GM21423 (cell line): ENCODE data around the gene DDO.

Source experiments
- ATAC-seq: cut with Tn5 transposase; IDR thresholded peaks from one replicate; pipeline ENCODE4 v1.9.1; 2021; ENCODE audit warnings: mild to moderate bottlenecking, moderate library complexity; ENCODE audit not compliant: unreplicated experiment

Gene DDO

DNA sequence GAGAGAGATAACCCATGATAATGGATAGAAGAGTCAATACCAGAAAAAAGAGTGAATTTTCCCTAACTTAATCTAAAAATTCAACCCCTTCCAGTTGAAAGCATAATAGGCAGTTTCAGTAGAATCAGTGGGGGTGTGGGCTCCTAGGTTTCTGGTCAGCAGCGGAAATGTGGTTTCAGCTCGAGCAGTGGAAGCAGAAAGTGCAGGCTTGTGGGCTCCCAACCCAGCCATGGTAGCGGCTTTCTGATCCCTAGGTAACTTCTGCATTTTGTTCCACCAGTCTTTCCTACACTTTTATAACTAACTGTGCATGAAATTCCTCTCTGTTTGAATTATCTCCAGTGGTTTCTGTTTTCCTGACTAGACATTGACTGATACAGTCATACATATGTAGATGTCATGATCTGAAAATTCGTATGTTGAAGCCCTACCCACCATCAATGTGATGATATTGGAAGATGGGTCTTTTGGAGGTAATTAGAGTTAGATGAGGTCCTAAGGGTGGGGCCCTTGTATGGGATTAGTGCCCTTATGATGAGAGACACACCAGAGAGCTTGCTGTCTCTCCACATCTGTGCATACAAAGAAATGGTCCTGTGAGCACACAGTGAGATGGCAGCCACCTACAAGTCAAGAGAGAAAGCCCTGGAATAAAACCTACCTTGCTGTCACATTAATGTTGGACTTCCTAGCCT, 6.5 kb upstream of the DDO start:
- ATAC-seq, result no peak

DNA sequence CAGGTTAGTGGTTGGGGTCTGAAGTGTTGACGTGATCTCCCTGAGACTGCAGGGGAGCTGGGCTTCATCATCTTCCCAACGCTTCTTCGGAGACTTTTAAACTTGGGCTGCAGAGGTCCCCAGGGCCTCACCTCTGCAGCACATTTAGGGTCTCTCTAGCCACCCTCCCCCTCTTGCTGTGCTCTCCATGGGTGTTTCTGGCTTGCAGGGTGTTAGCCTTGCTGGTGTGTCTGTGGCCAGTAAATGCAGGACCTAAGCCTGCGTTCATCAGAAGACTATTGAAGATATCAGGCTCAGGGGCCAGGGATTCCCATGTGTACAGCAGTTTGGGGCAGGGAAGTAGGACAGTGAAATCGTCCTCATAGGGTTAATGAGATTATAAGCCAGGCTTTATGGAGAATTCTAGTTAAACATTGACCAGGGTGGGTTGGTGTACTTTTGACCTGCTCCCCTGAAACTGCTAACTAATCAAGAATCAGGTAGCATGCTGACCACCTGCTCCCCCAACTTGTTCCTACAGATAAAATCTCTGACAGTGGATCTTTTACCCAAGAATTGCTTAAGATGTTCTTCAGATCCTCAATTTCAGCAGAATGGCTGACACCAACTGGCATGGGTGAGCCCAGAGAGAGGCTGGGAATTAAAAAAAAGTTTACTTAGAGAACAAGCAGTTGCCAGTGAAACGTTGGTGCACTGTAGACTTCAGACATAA, 3.8 kb upstream of the DDO start:
- no peak for ATAC-seq

DNA sequence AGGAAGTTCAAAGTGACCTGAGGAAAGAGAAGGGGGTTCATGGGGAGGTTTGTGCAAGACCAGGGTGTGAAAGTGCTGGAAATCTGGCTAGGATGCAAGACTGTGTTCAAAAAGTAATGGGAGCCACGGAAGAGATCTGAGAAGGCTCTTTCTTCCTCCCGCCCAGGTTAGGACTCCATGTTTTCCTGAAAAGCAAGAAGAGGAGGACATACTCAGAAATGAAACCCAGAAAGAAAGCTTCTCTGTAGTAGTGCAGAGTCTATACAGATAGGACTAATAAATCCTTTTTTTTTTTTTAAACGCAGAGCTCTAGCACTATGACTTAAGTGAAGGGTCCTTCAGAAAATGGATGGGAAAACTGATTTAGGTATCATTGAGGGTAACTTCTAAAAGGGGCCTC, 3.2 kb upstream of the DDO start:
- no peak for ATAC-seq

DNA sequence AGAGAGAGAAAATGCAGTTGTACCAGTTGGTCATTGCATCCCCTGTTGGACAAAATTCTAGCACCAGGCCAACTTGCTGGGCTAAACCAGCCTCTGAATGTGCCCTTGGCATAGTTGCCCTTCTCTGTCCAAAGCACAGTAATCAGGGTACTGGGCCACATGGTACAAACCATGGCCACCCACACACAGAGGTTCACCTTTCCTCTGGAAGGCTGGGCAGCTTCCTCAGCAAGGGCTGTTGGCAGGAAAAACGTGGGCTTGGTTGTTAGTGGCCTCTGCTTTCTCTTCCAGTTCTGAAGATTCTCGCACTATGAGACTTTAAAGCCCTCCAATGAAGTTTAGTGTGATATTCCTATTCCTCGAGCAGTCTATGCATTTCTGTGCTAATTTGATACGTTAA, 706 bp downstream of the DDO start:
- no peak for ATAC-seq

DNA sequence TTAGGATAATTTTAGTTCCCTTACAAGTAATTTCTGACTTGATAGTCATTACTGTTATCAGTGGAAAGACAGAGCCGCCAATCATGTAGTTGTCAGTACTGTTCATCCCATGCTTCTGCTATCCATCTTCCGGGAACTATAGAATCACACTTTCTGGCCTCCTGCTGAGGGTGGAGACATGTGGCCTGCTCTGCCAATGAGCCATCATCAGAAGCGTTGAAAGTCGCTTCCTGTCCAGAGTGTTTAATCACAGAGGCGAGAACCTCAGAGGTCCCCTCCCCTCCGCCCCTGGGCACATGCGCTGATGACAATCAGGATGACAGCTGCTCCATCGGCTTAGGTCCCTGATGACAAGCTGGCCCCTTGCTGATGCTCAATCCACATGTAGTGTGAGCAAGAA, 3.0 kb downstream of the DDO start:
- ATAC-seq, result no peak

DNA sequence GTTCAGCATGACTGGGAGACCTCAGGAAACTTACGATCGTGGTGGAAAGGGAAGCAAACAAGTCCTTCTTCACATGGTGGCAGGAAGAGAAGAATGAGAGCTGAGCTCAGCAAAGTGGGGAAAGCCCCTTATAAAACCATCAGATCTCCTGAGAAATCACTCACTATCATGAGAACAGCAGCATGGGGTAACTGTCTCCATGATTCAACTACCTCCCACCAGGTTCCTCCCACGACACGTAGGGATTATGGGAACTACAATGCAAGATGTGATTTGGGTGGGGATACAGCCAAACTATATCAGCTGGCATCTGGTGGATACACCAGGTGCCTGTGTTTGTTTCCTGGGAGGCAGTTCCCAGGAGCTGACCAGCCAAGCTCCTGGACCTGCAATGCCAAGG, 4.9 kb downstream of the DDO start:
- ATAC-seq, result no peak

DNA sequence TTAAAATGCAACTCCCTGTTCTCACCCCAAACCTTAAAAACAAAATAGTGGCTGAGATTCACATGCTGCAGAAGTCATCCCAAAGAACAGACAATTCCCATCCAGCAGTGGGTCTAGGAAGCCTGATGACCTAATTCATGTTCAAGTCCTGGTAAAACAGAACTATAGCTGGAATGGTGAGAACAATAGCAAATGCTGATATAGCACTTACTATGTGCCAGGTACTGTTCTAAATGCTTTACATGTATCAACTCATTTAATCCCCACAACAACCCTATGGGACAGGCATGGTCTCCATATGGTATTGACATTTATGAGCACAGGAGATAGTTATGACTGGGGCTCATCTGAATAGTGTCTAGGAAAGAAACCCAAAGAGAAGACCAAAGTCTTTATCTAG, 5.6 kb downstream of the DDO start:
- ATAC-seq, result no peak

DNA sequence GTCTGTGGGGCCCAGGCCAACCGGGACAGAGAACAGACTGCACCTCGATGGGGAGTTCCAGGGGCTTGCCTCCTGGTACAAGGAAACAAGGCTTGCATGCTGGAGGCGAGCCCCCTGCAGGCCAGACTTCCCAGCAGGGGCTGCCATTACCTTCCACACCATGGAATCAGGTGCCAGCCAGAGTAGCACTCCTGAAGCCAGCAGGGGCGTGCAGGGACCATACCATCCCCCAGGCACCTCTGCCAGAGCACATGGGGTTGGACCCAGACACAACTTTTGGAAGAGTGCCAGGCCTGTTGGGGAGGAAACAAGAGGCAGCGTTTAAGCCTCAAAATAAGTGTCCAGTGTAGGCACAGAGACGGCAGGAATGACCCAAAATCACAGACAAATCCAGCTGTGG, 6.5 kb downstream of the DDO start:
- no peak for ATAC-seq

DNA sequence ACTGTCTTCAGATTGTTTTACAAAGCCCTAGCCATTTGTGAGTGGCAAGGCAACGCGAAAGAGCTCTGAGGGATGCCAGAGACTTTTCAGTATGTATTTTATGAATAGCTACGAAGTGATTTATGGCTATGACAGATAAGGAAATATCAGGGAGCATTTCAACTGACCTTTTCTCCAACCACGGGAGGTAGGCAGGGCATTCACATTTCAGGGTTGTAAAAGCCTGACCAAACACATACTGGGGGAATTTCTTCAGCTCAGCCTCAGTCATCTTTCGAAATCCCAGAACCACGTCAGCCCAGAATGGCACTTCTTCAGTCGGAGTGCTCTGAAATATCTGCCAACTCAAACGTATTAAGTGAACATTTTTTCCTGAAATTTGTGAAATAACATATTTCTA, 10.8 kb downstream of the DDO start:
- no peak for ATAC-seq

DNA sequence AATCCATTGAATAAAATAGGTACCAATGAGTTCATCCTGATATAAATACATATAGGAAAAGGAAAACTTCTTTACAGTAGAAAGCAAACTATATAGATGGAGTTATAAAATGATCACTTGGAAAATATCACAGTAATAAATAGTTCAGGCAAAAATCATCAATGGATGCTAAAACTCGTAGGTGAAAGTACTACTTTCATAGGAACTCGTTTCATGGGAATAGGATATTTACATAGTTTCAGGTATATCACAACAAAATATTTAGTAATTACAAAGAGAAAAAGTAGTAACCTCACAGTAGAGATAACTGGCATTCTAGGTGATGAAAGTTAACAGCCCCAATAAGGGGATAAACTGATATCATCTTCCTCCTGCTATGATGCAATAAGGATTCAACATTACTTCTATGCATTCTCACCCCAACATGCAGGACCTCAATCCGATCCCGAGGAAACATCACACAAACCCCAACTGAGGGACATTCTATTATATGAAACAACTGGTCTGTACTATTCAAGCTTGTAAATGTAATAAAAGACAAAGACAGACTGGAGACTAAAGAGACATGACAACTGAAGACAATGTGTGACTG, 13.7 kb downstream of the DDO start:
- ATAC-seq, result no peak

DNA sequence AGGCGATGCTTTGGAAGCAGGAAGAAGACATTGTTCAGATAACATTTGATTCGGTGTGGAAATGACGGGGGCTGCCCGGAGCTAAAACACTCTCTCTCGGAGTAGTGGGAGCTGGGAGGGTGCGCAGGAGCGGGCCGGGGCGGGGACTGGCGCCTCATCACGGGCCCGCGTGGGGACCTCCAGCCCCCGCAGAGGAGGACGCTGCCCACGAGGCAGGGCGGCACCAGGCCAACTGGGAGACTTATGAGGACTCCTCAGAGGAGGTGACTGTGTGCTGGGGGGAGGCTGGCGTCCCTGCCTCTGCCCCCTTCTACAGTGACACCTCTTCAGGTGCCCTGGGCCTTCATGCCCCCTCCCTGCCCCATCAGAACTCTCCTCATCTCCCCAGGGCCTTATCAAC, 15.2 kb downstream of the DDO start:
- no peak for ATAC-seq

DNA sequence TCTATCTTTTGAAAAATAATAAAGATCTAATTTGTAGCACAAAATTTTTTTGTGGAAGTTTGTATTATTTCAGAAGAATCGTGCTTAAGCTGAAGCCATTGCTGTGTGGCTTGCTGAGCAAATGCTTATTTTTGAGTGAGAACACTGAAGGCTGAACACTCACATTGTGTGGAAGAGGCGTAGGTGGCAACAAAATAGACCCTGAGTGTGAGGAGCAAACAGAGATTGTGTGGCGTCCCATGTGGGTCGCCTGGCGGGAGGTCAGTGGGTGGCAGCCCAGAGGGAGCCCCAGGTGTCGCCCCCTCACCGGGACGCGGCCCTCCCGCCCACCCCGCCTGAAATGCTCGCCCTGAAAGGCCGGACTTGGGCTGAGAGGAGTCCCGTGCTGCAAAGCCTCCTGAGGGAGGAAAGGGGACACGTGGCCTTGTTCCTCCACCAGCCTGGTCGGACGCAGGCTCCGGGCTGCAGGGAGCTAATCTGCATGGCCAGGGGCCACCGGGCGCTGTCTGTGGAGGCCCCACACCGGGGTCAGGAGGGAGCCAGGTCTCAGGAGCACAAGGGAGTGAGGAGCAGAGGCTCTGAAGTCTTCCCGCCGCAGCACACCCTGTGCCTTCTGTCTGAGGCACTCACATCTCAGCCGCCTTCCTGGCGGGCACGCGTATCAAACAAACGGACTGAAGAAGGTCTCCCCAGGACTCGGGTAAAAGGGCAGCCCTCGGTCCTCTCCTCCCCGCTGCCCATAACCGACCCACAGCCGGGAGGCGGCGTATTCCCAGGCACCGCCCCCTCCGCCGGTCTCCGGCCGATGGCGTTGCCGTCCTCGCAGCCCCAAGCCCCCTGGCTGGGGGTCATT, 15.9 kb downstream of the DDO start:
- ATAC-seq, result no peak

DNA sequence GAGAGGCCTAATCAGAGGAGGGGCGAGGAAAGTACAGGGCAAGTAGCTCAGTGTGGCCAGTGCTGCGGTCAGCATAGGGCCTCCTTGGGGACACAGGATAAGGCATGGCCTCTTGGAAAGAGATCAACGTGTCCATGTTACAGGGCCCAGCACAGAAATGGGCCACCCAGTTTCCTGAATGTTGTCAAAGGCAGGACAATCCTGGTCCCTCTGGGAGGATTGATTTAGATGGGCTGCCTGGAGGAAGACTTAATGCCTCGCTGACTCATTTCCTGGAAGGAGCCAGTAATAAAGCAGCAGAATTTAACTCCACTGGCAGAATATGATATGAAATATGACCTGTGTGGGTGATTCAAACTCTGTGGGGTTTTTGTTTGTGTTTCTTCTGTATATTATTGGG, 16.6 kb downstream of the DDO start:
- ATAC-seq, result no peak

DNA sequence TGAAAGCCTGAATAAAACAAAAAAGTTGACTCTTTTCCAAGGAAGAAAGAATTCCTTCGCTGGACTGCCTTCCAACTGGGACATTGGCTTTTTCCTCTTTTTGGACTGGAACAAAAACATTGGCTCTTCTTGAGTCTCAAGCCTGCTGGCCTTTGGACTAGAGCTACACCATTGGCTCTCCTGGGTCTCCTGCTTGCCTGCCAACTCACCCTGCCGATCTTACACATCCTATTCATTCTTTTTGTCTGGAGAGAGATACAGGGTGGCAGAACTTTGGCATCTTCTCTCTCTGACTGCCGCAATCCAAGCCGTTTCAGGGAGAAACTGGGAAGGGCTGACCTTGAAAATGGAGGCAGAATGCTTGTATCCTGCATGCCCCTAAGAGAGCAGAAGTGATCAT, 20.2 kb downstream of the DDO start:
- no peak for ATAC-seq

DNA sequence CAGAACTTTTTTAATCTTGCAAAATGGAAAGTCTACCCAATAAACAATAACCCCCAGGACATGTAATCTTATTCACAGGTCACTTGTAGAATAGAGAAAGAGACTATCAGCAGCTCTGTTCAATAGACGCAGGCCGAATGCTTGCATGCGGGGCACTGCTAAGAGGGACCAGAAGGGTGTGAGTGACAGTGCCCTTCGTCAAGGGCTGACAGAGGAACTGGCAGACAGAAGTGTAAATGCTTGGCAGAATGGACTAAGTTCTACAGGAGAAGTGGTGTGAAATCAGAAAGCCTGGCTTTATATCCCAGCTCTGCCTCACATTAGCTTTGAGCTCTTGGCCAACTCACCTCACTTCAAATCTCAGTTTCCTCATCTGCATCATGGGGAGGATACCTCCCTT, 21.0 kb downstream of the DDO start:
- no peak for ATAC-seq

DNA sequence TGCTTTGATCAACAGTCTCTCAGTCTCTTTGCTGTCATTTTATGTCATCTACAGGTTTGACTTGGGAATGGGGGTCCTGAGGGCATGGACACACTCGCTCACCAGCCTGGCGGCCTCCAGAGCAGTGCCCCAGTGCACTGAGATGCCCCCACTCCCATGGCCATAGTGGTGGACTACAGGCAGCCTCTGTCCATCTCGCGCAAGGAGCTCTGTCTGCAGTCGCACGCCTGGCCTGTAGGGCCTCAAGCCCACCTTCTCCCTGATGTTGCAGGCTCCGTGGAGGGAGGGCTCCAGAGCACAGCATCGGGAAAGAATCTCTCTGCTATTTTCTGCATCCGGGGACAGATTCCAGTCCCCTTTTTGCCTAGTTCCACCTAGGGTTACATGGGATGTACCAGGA, 22.6 kb downstream of the DDO start:
- no peak for ATAC-seq

DNA sequence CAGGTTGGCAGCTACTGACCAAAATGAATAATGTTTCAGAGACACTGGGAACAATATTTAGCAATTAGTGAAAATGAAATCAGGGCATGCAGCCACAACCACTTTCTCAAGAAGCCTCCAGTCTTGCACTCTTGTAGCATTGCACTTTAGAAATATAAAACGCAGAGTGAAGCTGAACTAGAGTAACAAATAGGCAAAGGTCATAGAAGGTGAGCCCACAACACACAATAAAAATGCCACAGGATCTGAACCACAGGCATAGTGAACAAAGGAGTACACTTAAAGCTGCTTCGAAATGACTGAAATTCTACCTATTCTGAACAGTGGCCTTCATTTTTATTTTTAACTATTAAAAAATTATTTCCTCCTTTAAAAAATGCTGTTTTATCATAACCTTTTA, 25.0 kb downstream of the DDO start:
- ATAC-seq, result no peak

DNA sequence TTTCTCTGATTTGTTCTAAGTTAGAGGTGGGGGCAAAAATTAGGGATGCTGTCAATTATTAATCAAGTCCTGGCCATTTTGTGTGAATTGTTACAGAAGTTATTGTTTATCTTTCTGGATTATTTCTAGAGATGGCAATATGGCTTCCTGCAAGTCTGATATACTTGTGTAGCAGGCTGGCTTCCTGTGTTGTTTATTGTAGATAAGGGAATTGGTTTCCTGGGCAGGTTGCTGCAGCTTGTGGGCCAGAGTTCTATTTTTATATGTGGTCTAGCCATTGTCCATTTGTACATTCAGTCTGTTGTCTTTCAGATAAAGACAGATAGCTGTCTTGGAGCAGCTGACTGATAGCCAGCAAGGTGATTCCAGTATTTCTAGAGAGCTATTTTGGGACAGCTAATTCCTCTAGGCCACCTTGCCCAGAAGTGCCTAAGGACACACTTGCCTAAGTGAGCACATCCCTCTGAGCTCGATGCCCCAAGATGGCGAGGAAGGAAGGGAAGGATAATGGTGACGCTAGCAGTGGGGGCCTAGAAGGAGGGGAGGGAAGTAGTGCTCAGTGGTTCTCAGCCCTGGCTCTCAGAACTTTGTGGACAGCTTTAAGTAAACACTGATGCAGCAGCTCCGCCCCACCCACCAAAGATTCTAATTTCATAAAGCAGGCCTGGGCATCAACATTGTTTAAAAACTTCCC, 25.5 kb downstream of the DDO start:
- ATAC-seq, result no peak

DNA sequence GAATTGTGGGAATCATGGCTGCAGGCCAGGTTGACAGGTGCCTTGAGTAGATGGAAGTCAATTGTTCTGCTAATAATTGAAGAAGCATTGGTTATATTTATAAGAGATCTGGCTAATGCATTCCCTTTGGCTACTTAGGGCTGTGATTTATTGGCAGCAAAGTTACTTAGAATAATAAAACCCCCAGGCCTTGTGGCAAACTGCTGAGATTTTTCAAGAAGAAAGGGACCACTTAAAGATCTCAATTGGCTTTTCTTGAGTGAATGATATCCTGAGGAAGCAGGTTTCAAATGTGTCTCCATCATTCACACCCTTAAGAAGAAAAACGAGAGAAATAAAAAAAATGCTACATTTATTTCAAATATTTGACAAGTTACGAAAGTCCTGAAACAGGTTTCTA, 27.4 kb downstream of the DDO start:
- no peak for ATAC-seq

DNA sequence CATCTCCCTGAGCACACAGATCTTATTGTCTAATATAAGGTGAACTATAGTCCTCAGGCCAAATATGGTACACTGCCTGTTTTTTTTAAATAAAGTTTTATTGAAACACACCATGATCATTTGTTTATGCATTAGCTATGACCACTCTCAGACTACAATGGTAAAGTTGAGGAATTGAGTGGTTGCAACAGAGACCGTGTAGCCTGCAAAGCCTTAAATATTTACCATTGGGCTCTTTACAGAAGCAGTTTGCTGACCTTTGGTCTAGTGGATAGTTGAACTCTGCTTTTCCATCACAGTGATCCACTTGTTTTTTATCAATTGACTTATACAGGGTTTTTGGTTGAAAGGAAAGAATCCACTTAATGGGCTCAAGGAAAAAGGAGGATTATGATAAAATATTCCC, 29.9 kb downstream of the DDO start:
- no peak for ATAC-seq

DNA sequence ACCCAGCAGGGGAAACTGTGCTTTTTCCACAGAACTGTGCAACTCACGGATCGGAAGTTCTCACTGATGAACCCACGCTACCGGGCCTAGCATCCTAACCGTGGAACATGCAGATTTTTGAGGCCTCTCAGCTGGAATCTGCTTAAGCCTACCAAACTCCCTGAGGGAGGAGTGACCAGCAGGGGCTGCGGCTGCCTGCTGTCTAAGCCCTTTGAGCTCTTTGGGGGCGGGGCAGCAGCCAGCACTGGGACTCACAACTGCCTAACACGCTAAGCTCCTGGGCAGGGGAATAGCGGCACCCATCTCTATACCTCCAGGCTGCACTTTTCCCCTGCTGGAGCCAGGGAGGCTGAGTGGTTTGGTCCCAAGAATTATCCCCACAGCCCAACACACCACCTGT, 36.8 kb downstream of the DDO start:
- no peak for ATAC-seq
